Measurements from ENCODE around the gene MDFIC.

GRCh38 chr7:114988755-114989375 lies 67.0 kb downstream of the MDFIC start:
- TF ChIP-seq CTCF (IDR thresholded peaks at IDR 0.05): no peak
- no peak for TF ChIP-seq EP300 (IDR thresholded peaks at IDR 0.05)
- no peak for TF ChIP-seq POLR2A (IDR thresholded peaks at IDR 0.05)
